Hepatocyte (in vitro differentiated cells): ENCODE data around the gene ACHE. TPM values are rescaled to one million over a fixed set of nuclear protein-coding genes. Genes with fewer than 3 reads are reported as not detected.
A peak's percentile ranks its signal among the peaks of the same experiment; 100 is the strongest.

Source experiments
- DNase-seq: peaks from one replicate; pipeline ENCODE4 v3.0.0-alpha.2; 2016; ENCODE audit warnings: low spot score
- H2AFZ ChIP-seq: fragments of 200-600 bp; sonication (generic); 2 replicates; pipeline ENCODE4 v1.6.0; 2016; ENCODE audit warnings: antibody characterized with exemption, mild to moderate bottlenecking
- H3K27ac ChIP-seq: fragments of 200-600 bp; sonication (generic); 2 replicates; pipeline ENCODE4 v1.5.1; 2016; ENCODE audit warnings: mild to moderate bottlenecking
- H3K27me3 ChIP-seq: fragments of 200-600 bp; sonication (generic); 2 replicates; pipeline ENCODE4 v1.6.1; 2016
- H3K36me3 ChIP-seq: fragments of 200-600 bp; sonication (generic); replicated peaks from 2 replicates; pipeline ENCODE4 v1.5.1; 2016; ENCODE audit warnings: low read depth; ENCODE audit not compliant: insufficient read depth
- H3K4me1 ChIP-seq: fragments of 200-600 bp; sonication (generic); 2 replicates; pipeline ENCODE4 v1.5.1; 2016; ENCODE audit warnings: mild to moderate bottlenecking, moderate library complexity; ENCODE audit not compliant: insufficient read depth
- H3K4me2 ChIP-seq: fragments of 200-600 bp; sonication (generic); 2 replicates; pipeline ENCODE4 v1.6.0; 2016
- H3K4me3 ChIP-seq: fragments of 200-600 bp; sonication (generic); 2 replicates; pipeline ENCODE4 v1.5.1; 2016; ENCODE audit warnings: mild to moderate bottlenecking
- H3K79me2 ChIP-seq: fragments of 200-600 bp; sonication (generic); 2 replicates; pipeline ENCODE4 v1.6.0; 2017; ENCODE audit warnings: mild to moderate bottlenecking
- H3K9me2 ChIP-seq: fragments of 200-600 bp; sonication (generic); replicated peaks from 2 replicates; pipeline ENCODE4 v1.6.0; 2017; ENCODE audit warnings: mild to moderate bottlenecking; ENCODE audit not compliant: insufficient read depth
- H3K9me3 ChIP-seq: fragments of 200-600 bp; sonication (generic); 2 replicates; pipeline ENCODE4 v1.5.1; 2016; ENCODE audit warnings: low read depth, mild to moderate bottlenecking
- H4K20me1 ChIP-seq: fragments of 200-600 bp; sonication (generic); 2 replicates; pipeline ENCODE4 v1.6.0; 2016; ENCODE audit warnings: mild to moderate bottlenecking; ENCODE audit not compliant: insufficient read depth, poor library complexity, severe bottlenecking
- CTCF ChIP-seq: fragments of 200-600 bp; sonication (generic); IDR thresholded peaks from 2 replicates; pipeline ENCODE4 v1.5.1; 2016; ENCODE audit warnings: antibody characterized with exemption, mild to moderate bottlenecking; ENCODE audit not compliant: poor library complexity
- EZH2 ChIP-seq: fragments of 200-600 bp; sonication (generic); IDR thresholded peaks from 2 replicates; pipeline ENCODE4 v1.6.1; 2016; ENCODE audit warnings: antibody characterized with exemption, mild to moderate bottlenecking, borderline replicate concordance
- EZH2phosphoT487 ChIP-seq: fragments of 200-600 bp; sonication (generic); IDR thresholded peaks from one replicate; pipeline ENCODE4 v1.6.1; 2018; ENCODE audit warnings: antibody characterized with exemption, mild to moderate bottlenecking, low read depth, moderate library complexity; ENCODE audit not compliant: unreplicated experiment, severe bottlenecking
- WGBS: methylation state at CpG from one replicate; pipeline ENCODE4 v1.1.6; 2016; ENCODE audit warnings: low lambda C conversion rate; ENCODE audit errors: missing lambda C conversion rate; 5-methylcytosine and 5-hydroxymethylcytosine counted together
- polyA plus RNA-seq: library from polyadenylated mRNA; unstranded; fragments of >200 nt; fragmentation: Nextera tagmentation; extraction: Ambion mirVana; gene quantifications from 2 replicates; pipeline ENCODE4 v1.2.1, GENCODE V29; 2016
- total RNA-seq: library from RNA; depleted of rRNA; stranded (reverse); fragments of >200 nt; gene quantifications from 2 replicates; pipeline ENCODE4 v1.2.3, GENCODE V29; 2014

The ACHE gene
- total and polyA plus RNA-seq, 2 experiments from 2014 or later, result 4.6 to 16.3 TPM

DNA sequence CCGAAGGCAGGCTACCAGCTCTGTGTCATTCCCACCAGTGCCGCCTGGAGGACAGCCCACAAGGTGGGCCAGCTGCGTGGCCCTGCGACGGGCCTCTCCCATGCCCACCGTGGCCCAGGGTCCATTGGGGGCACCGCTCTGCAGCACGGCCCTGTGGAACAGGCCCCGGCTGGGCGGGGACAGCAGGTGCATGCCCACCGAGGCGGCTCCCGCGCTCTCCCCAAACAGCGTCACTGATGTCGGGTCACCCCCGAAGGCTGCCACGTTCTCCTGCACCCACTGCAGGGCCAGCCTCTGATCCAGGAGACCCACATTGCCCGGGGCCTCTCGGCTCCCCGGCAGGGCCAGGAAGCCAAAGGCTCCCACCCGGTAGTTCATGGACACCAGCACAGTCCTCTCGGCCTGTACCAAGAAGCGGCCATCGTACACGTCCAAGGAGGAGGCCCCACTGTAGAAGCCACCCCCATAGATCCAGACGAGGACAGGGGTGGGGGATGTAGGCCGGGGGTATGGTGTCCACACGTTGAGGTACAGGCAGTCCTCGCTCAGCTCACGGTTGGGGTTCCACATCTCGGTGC lies 2.3 kb downstream of the ACHE start:
- Histone ChIP-seq H3K9me2 (no peaks in the 10 kb centered on the region), H3K9me3 (no peaks in the 10 kb centered on the region), H3K27me3 (peaks cover 14% of the 10 kb centered on the region), H3K4me1 (peaks cover 36% of the 10 kb centered on the region), H3K4me2 (no peak overlapping the region), H3K36me3 (no peaks in the 10 kb centered on the region), H4K20me1 (no peaks in the 10 kb centered on the region), H3K4me3 (no peak overlapping the region), H3K79me2 (peaks cover 8% of the 10 kb centered on the region), H2AFZ (no peak overlapping the region), H3K27ac (no peak overlapping the region)
- TF ChIP-seq EZH2phosphoT487 (no peak), EZH2 (no peak), CTCF (no peak)
- WGBS, result 92% methylated on average over 25 of the region's 32 CpGs
- no peak for DNase-seq

DNA sequence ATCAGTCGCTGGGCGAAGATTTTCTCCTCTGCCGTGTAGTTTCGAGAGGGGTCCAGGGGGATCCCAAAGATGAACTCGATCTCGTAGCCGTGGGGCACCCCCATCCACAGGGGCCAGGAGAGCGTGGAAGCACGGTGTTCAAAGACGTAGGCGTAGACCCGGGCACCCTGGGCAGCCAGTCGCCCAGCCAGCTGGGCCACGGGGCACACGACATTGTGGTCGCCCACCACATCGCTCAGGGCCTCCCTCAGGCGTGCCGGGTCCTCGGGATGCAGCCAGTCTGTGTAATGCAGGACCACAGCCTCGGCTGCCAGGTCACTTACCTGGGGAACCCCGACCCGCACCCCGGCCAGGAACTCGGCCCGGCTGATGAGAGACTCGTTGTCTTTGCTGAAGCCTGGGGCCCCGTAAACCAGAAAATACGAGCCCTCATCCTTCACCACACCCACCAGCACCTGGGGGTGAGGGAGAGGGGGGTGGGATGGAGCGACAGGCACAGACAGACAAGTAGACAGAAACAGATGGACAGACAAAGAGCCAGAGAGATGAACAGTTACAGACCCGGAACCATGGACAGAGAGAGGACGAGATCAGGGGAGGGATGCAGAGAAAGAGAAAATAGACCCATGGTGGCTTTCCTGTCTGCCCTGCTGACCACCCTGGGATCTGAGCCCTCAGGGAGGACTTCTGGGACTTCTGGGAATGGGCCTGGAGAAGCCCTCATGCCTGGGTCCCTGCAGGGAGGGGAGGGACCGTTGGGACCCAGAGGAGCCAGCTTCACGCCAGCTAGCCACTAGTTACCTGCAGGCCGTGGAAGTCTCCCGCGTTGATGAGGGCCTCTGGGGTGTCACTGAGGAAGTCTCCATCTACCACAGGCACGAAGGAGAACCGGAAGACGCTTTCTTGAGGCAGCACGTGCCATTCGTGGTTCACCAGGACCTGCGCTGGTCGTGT lies 3.0 kb downstream of the ACHE start:
- Histone ChIP-seq H3K9me3 (no peaks in the 10 kb centered on the region), H3K27ac (no peak overlapping the region), H3K4me3 (no peak overlapping the region), H3K36me3 (no peaks in the 10 kb centered on the region), H3K9me2 (no peaks in the 10 kb centered on the region), H2AFZ (no peak overlapping the region), H4K20me1 (no peaks in the 10 kb centered on the region), H3K4me1 (peaks cover 39% of the 10 kb centered on the region), H3K79me2 (peaks cover 13% of the 10 kb centered on the region), H3K27me3 (peaks cover 14% of the 10 kb centered on the region), H3K4me2 (no peak overlapping the region)
- TF ChIP-seq EZH2phosphoT487, result no peak
- TF ChIP-seq EZH2, result no peak
- TF ChIP-seq CTCF, result no peak
- 95% methylated on average over 42 of the region's 44 CpGs for WGBS
- DNase-seq, result no peak

DNA sequence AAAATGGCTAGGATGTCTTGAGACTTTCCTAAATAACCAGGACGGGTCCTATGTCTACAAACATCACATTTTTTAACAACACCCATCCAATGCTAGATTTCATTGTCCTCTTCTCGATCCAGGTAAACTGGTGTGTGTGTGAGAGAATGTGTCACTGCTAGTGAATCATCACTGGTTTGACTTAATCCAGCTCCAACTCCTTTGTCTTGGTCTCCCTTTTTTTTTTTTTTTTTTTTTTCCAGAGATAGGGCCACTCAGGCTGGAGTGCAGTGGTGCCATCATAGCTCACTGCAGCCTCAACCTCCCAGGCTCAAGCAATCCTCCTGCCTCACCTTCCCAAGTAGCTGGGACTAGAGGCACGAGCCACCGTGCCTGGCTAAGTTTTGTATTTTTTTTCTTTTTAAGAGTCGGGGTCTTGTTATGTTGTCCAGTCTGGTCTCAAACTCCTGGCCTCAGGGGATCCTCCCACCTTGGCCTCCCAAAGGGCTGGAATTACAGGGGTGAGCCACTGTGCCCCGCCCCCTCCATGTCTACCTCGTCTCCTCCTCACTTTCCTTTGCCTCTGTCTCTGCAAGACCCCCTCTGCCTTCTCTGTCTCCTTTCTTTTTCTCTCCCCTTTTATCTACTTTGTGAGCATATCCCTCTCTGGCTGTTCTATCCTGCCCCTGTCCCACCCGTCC lies 4.0 kb downstream of the ACHE start:
- DNase-seq, result no peak
- TF ChIP-seq EZH2phosphoT487, result no peak
- TF ChIP-seq CTCF, result no peak
- no peak for TF ChIP-seq EZH2
- H3K27ac ChIP-seq, result peak overlapping the region; percentile 96
- H3K27me3 ChIP-seq, result peaks cover 13% of the 10 kb centered on the region
- peak overlapping the region; percentile 93 for H3K4me2 ChIP-seq
- H3K9me3 ChIP-seq, result no peaks in the 10 kb centered on the region
- no peaks in the 10 kb centered on the region for H3K36me3 ChIP-seq
- peak overlapping the region; percentile 61 for H2AFZ ChIP-seq
- H4K20me1 ChIP-seq, result no peaks in the 10 kb centered on the region
- H3K4me1 ChIP-seq, result peaks cover 39% of the 10 kb centered on the region
- H3K4me3 ChIP-seq, result no peak overlapping the region
- WGBS, result 82% methylated on average over 8 of the region's 8 CpGs
- H3K9me2 ChIP-seq, result no peaks in the 10 kb centered on the region
- H3K79me2 ChIP-seq, result peaks cover 13% of the 10 kb centered on the region
